ENCODE measurements around the gene XPO4.
"Not testable (repeated sequence)": the region's sequence is repeated elsewhere in the genome, so short reads cannot be mapped to it uniquely, and the experiment has no call there.

Gene XPO4

GRCh38 chr13:20890540-20890939, 12.0 kb downstream of the XPO4 start:
- not testable (repeated sequence) for DNase-seq

DNA sequence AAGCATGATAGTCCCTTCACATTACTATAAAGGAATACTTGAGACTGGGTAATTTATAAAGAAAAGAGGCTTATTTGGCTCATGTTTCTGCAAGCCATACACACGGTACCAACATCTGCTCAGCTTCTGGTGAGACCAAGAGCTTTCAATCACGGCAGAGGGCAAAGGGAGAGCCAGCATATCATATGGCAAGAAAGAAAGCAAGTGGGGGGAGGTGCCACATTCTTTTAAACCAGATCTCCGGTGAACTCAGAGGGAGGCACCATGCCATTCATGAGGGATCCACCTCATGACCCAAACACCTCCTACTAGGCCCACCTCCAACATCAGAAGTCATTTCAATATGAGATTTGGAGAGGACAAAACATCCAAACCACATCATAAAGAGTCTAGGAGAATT, 20.3 kb downstream of the XPO4 start:
- DNase-seq: no peak

GRCh38 chr13:20877902-20878301, 24.6 kb downstream of the XPO4 start:
- DNase-seq: no peak

DNA sequence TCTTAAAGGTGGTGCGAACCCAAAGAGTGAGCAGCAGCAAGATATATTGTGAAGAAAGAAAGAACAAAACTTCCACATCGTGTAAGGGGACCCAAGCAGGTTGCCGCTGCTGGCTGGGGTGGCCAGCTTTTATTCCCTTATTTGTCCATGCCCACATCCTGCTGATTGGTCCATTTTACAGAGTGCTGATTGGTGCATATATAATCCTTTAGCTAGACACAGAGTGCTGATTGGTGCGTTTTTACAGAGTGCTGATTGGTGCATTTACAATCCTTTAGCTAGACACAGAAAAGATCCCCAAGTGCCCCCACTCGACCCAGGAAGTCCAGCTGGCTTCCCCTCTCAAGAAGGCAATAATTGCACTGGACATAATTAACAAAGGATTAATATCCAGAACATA, 25.7 kb downstream of the XPO4 start:
- not testable (repeated sequence) for DNase-seq

- DNase-seq: not testable (repeated sequence)
Observed at GRCh38 chr13:20874439-20874838, 28.1 kb downstream of the XPO4 start.

DNA sequence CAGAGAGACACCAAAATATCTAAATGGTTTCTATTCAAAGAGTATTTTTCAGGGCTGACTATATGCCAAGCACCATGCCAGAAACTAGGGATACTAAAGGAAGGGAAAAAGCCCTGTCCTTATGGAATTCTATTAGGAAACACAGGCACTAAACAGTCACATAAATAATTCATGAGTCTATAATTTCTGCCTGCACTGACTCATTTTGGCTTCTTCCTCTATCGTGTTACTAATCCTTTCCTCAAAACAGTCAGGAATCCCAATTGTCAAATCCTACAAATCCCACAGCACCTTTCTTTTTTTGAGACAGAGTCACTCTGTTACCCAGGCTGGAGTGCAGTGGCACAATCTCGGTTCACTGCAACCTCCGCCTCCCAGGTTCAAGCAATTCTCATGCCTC, 29.2 kb downstream of the XPO4 start:
- no peak for DNase-seq

- DNase-seq: no peak
Observed at GRCh38 chr13:20870829-20871228, 31.7 kb downstream of the XPO4 start.

- no peak for DNase-seq
Observed at GRCh38 chr13:20869540-20869939, 33.0 kb downstream of the XPO4 start.

- DNase-seq: no peak
Observed at GRCh38 chr13:20867408-20867807, 35.1 kb downstream of the XPO4 start.

DNA sequence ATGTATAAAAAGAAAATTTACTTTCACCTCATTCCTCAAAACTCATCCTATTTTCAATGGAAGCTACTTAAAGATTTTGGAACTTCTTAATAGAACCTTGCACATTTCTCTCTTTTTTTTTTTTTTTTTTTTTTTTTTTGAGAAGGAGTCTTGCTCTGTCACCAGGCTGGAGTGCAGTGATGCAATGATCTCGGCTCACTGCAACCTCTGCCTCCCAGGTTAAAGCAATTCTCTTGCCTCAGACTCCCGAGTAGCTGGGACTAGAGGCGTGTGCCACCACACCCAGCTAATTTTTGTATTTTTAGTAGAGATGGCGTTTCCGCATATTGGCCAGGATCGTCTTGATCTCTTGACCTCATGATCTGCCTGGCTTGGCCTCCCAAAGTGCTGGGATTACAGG, 40.9 kb downstream of the XPO4 start:
- DNase-seq: not testable (repeated sequence)

DNA sequence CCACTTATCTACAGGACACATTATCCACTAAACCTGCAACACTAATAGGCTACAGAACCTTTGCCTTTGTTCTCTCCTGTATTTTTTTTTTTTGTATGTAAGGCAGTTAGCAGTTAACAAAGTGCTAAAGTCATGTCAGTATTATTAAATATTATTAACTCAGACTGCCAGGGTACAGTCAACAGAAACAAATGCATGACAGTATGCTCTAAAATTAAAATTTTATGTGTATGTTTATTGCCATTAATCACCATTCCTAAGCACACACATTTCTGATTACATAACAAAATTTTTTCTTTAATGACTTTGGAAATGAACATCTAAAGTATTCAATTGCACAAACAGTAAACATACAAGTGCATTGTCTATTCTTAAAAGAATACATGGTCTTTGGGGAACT, 41.7 kb downstream of the XPO4 start:
- DNase-seq: no peak

DNA sequence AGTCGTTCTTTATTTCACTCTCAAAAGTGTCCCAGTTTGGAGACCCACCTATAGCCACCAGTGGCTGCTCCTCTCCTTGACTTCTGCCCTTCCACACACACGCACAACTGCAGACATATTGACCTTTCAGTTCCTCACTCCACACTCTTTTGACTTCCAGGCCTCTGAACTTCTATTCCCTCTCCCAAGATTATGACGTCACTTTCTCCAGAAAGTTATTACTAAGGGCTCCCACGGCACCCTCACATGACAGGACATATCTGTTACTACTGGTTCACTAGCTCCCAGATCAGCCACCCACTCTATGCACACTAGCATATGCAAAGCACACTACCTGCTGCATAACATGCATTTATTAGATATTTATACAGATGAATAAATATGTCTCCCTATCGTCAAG, 45.9 kb downstream of the XPO4 start:
- no peak for DNase-seq

GRCh38 chr13:20851844-20852402, 50.6 kb downstream of the XPO4 start:
- DNase-seq: no peak

DNA sequence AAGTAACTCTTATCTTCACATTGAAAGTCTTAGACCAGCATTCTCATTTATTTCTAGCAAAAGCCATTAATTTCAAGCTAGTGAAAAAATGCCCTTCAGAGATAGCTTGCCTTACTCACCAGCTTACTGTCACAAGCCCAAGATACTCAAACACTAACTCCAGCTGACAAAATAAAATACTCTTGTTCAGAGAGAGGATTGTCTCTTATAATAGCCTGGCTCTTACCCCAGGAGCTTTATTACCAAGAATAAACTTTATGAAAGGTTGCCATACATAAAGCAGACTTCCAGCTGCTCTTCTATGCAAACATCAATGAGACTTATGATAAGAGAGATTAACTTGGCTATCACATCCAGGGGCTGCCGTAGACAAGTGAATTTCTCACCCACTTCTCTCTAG, 53.6 kb downstream of the XPO4 start:
- DNase-seq: no peak

- no peak for DNase-seq
Observed at GRCh38 chr13:20848203-20848602, 54.3 kb downstream of the XPO4 start.

GRCh38 chr13:20847296-20847695, 55.2 kb downstream of the XPO4 start:
- DNase-seq: no peak

- DNase-seq: no peak
Observed at GRCh38 chr13:20843166-20843565, 59.4 kb downstream of the XPO4 start.

GRCh38 chr13:20840568-20840967, 62.0 kb downstream of the XPO4 start:
- no peak for DNase-seq

DNA sequence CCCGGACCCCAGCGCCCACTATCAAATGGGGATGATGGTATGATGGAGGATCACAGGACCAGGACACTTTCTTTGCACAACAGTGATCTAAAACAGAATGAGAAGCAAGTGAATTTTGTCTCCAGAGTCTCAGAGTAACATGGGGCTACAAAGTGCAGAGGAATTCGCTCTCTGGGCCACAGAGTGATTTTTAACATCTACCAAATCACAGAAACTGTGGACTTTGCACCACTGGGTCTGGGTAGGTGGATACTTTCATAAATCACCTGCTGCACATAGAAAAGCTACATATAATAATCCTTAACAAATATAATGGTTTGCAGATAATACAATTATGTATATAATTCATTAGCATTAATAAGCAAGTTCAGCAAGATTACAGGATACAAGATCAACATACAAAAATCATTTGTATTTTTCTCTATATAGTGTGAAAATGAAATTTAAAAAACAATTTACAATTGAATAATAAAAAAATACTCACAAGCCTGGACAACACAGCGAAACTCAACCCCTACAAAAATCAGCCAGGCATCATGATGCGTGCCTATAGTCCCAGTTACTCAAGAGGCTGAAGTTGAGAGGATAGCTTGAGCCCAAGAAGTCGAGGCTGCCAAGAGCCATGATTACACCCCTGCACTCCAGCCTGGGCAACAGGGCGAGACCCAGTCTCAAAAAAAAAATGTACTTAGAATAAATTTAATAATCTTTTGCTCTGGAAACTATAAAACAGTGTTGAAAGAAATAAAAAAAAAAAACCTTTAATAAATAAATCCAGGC, 68.5 kb downstream of the XPO4 start:
- no peak for DNase-seq

GRCh38 chr13:20832861-20833260, 69.7 kb downstream of the XPO4 start:
- no peak for DNase-seq

DNA sequence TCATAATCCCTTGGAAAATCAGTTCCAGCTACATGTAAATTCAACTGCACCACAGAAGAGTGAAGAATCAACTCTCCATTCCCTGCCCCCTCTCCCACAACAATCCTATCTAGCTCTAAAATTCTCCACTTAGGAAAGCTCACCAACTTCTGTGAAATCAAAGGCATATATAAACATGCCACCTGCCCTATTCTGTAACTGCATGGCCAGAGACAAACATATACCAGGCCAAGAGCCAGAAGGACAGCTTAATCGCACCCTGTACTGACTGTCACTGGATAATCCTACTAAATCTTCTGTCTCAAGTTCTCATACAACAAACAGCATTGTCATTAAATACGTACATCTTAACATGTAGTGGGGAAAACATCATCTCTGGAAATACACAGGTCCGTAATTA, 70.6 kb downstream of the XPO4 start:
- no peak for DNase-seq

DNA sequence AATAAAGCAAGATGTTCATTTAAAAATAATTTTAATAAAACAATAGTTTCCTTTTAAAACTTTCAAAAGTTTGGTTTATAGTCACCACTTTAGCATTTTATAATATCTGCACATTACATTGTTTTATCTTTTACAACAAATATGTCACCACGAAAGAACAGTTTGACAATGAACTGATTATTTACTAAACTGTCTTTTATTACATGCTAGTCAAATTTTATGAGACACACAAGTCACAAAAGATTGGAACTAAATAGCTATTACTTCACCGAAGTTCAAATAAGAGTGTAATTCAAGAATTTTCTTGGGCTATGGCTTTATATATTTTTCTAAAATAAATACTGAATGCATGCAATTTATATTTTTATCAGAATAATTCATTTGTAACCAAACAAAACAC, 71.3 kb downstream of the XPO4 start:
- no peak for DNase-seq

DNA sequence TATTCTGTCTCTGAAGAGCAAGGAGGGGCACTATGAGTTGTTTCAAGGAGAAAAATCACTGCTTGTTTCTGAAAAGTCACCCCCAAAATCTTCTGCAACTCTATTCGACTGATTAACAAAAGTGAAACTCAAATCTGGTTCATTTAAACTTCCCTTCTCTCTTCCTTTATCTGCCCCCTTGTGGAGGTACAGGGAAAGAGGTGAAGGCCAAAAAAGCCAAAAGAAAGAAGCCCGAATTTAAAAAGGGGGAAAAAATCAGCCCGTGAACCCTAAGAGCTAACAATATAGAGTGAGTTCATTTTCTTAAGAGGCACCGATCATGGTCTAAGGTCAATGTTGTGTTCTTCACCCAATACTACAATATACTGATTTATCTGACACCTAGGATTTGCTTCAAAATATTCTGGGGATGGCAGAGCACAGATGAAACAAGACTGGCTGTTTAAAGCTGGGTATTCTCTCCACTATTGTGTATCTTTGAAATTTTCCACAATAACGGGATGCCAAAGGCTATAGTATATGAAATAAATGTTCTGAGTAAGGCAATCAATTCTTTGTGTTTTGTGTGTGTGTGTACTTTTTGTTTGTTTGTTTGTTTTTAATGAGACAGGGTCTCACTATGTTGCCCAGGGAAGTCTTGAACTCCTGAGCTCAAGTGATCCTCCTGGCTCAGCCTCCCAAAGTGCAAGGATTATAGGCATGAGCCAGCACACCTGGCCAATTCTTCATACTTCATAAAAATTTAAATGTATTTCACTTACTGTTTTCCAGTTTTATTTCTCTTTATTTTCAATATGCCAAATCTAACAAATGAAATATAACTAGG, 73.8 kb downstream of the XPO4 start:
- no peak for DNase-seq

Measured in T-helper 9 cell (primary cell).